Prostate gland (tissue), 2 donors: ENCODE results near the gene ERMARD.

Experiments
- CTCF ChIP-seq, 4 experiments: fragments of 200-600 bp in 2 of 4; fragments of 450-650 bp in 2 of 4; sonication (generic) in 2 of 4; IDR thresholded peaks; 1 replicate in 3 of 4; 2 replicates in 1 of 4; pipeline ENCODE4 v1.5.1; 2016 to 2019; ENCODE audit warnings: antibody characterized with exemption in 4 of 4, mild to moderate bottlenecking in 2 of 4, moderate library complexity in 2 of 4
- POLR2A ChIP-seq: fragments of 450-650 bp; IDR thresholded peaks from one replicate; pipeline ENCODE4 v1.6.1; 2016; ENCODE audit warnings: antibody characterized with exemption, mild to moderate bottlenecking

GRCh38 chr6:169775321-169775720, 23.9 kb downstream of the ERMARD start:
- no peak for TF ChIP-seq CTCF (IDR thresholded peaks at IDR 0.05)
- no peak for TF ChIP-seq POLR2A
